CD4-positive, alpha-beta T cell treated with Interleukin-17A for 4 hours (primary cell): Measurements from ENCODE around the gene ISCA2.
"Not testable (repeated sequence)": the region's sequence is repeated elsewhere in the genome, so short reads cannot be mapped to it uniquely, and the experiment has no call there.

Experiments
- DNase-seq: peaks from one replicate; pipeline ENCODE4 v3.0.0-alpha.2; 2020; ENCODE audit warnings: mixed read lengths

ISCA2 gene

GRCh38 chr14:74531467-74531866 lies 37.9 kb downstream of the ISCA2 start:
- DNase-seq, result no peak

- DNase-seq, result no peak
Measured at GRCh38 chr14:74532246-74532645, 38.7 kb downstream of the ISCA2 start.

GRCh38 chr14:74533576-74533975 lies 40.0 kb downstream of the ISCA2 start:
- DNase-seq, result no peak

GRCh38 chr14:74535756-74536325 lies 42.3 kb downstream of the ISCA2 start:
- DNase-seq, result no peak

GRCh38 chr14:74536336-74536735 lies 42.8 kb downstream of the ISCA2 start:
- DNase-seq, result not testable (repeated sequence)

- DNase-seq, result no peak
Measured at GRCh38 chr14:74538411-74539391, 45.1 kb downstream of the ISCA2 start.

- no peak for DNase-seq
Measured at GRCh38 chr14:74539503-74539902, 45.9 kb downstream of the ISCA2 start.

GRCh38 chr14:74541225-74541624 lies 47.7 kb downstream of the ISCA2 start:
- DNase-seq, result no peak

- DNase-seq, result no peak
Measured at GRCh38 chr14:74542056-74542685, 48.6 kb downstream of the ISCA2 start.

GRCh38 chr14:74543771-74544438 lies 50.3 kb downstream of the ISCA2 start:
- DNase-seq, result no peak

GRCh38 chr14:74545386-74545785 lies 51.8 kb downstream of the ISCA2 start:
- no peak for DNase-seq

GRCh38 chr14:74546416-74546815 lies 52.9 kb downstream of the ISCA2 start:
- DNase-seq, result no peak
